ENCODE data around the gene BIRC2.

- TF ChIP-seq NFE2L1 (tag; IDR thresholded peaks at IDR 0.05; ENCODE audit: borderline replicate concordance, low read depth) (no peak), POLR2A (conservative IDR thresholded peaks at IDR 0.05) (no peak), ZNF274 (IDR thresholded peaks at IDR 0.05; ENCODE audit: borderline replicate concordance, low read depth, low read length) (no peak), CTCF (IDR thresholded peaks at IDR 0.05 in 2 of 3, conservative IDR thresholded peaks at IDR 0.05 in 1 of 3; ENCODE audit: insufficient read depth in 2 of 3, low read depth in 1 of 3, low read length in 3 of 3) (no peak), ZBTB1 (CRISPR knock-in tag; IDR thresholded peaks at IDR 0.05; ENCODE audit: borderline replicate concordance, low read depth) (no peak), TSHZ1 (CRISPR knock-in tag; IDR thresholded peaks at IDR 0.05) (no peak)
Measured at GRCh38 chr11:102389253-102389652, 42.2 kb downstream of the BIRC2 start.

Measured in K562 (cell line).